GM12864 (cell line): ENCODE data around the gene VWA3A.

Experiments
- DNase-seq: peaks from one replicate; pipeline ENCODE4 v3.0.0-alpha.2; 2011; ENCODE audit warnings: low read depth
- H3K4me3 ChIP-seq: 2 replicates; pipeline ENCODE4 v1.5.1; 2011; ENCODE audit warnings: mild to moderate bottlenecking, low read depth, low read length, control low read depth
- CTCF ChIP-seq: IDR thresholded peaks from 2 replicates; pipeline ENCODE4 v1.5.1; 2011; ENCODE audit warnings: low read depth, mild to moderate bottlenecking, moderate library complexity, low read length, control low read depth, inconsistent platforms; ENCODE audit errors: missing control alignments

VWA3A gene

GRCh38 chr16:22055881-22056280 lies 36.5 kb upstream of the VWA3A start:
- no peak for DNase-seq
- TF ChIP-seq CTCF = no peak
- no peak overlapping the region for H3K4me3 ChIP-seq

- H3K4me3 ChIP-seq = no peak overlapping the region
- DNase-seq = no peak
- no peak for TF ChIP-seq CTCF
Observed at GRCh38 chr16:22063888-22064467, 28.4 kb upstream of the VWA3A start.

- no peak for DNase-seq
- H3K4me3 ChIP-seq = no peak overlapping the region
- TF ChIP-seq CTCF = no peak
Observed at GRCh38 chr16:22065252-22065651, 27.1 kb upstream of the VWA3A start.

GRCh38 chr16:22070361-22071330 lies 21.7 kb upstream of the VWA3A start:
- DNase-seq = no peak
- TF ChIP-seq CTCF = no peak
- no peak overlapping the region for H3K4me3 ChIP-seq

GRCh38 chr16:22071331-22071910 lies 20.9 kb upstream of the VWA3A start:
- H3K4me3 ChIP-seq = no peak overlapping the region
- no peak for DNase-seq
- TF ChIP-seq CTCF = no peak

- no peak for TF ChIP-seq CTCF
- no peak for DNase-seq
- H3K4me3 ChIP-seq = no peak overlapping the region
Observed at GRCh38 chr16:22073350-22073749, 19.0 kb upstream of the VWA3A start.
